PC-9 (cell line): ENCODE measurements around the gene DST.

Experiments used
- CTCF ChIP-seq: fragments of 200-600 bp; sonication (generic); conservative IDR thresholded peaks from 2 replicates; pipeline ENCODE4 v1.6.1; 2017; ENCODE audit warnings: mixed run types, antibody characterized with exemption, mild to moderate bottlenecking, moderate library complexity
- EZH2 ChIP-seq: fragments of 200-600 bp; sonication (generic); IDR thresholded peaks from 2 replicates; pipeline ENCODE4 v1.8.0; 2017; ENCODE audit warnings: antibody characterized with exemption, low read depth

DNA sequence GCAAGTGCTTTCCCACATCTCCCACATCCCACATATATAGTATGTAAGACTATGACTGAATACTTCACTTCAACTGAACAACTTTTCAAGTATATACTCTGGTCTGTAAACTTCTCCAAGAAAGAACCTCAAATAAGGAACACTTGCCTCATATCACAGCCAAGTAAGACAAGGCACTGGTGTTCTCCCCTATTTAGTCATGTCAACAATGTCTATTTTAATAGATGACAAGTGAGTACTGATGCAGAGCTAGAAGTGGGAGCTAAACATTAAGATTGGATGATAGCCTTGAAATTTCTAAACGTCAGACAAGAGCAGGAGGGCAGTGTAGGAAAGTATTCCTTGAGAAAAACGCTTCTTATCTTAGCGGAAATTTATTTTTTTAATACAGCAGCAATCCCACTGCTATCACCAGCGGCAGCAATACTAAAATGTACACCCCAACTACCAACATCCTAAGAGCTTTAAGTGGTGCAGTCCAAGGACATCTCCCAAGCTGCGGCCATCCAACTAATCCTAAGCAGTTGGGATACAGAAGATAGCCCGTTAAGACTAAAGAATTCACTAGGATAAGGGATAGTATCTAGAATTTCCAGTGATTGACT lies 29.3 kb downstream of the DST start:
- TF ChIP-seq EZH2 (no peak), CTCF (no peak)
